VCaP (cell line): Measurements from ENCODE around the gene PRKAA1.

Source experiments
- H3K27ac ChIP-seq: fragments of 450-650 bp; 2 replicates; pipeline ENCODE4 v1.5.1; 2017
- TF ChIP-seq, protein P1 (sequence below): fragments of 450-650 bp; conservative IDR thresholded peaks from 2 replicates; pipeline ENCODE4 v1.5.1; 2017; ENCODE audit warnings: mild to moderate bottlenecking, moderate library complexity

PRKAA1 gene

DNA sequence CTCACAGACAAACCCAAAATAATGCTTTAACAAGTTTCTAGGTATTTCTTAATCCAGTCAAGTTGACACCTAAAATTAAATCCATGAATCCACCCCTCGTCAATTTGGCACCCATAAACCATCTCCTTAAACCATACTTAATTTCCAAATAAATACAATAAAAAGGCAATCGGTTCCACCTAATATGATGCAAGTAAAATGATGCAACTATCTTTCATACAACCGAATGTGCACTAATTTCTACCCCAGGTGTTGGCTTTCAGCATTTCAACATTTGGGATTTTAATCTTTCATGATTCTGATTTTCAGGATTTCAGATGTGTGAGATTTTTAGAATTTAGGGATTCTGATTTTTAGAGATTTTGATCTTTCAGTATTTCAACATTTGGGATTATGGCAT is 17.3 kb downstream of the PRKAA1 start:
- H3K27ac ChIP-seq = no peak overlapping the region

DNA sequence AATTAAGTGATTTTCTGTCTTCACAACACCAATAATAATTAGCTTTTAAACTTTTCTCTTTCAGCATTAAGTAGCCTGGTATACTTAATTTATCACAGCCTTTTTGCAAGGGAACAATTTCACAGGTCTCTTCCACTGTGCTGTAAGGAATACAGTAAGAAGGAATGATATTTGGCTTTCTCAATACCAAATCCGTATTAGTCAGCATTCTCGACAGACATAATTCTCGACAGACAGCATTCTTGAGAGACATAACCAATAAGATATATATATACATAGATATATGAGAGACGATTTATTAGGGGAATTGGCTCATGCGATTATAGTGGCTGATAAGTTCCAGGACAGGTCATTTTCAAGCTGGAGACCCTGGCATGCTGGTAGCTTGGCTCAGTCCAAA is 18.0 kb downstream of the PRKAA1 start:
- H3K27ac ChIP-seq = no peak overlapping the region
- TF ChIP-seq, protein P1, sequence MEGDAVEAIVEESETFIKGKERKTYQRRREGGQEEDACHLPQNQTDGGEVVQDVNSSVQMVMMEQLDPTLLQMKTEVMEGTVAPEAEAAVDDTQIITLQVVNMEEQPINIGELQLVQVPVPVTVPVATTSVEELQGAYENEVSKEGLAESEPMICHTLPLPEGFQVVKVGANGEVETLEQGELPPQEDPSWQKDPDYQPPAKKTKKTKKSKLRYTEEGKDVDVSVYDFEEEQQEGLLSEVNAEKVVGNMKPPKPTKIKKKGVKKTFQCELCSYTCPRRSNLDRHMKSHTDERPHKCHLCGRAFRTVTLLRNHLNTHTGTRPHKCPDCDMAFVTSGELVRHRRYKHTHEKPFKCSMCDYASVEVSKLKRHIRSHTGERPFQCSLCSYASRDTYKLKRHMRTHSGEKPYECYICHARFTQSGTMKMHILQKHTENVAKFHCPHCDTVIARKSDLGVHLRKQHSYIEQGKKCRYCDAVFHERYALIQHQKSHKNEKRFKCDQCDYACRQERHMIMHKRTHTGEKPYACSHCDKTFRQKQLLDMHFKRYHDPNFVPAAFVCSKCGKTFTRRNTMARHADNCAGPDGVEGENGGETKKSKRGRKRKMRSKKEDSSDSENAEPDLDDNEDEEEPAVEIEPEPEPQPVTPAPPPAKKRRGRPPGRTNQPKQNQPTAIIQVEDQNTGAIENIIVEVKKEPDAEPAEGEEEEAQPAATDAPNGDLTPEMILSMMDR = no peak

More for the DNA sequence above, 17.3 kb downstream of the PRKAA1 start:
- TF ChIP-seq, protein P1 = no peak

DNA sequence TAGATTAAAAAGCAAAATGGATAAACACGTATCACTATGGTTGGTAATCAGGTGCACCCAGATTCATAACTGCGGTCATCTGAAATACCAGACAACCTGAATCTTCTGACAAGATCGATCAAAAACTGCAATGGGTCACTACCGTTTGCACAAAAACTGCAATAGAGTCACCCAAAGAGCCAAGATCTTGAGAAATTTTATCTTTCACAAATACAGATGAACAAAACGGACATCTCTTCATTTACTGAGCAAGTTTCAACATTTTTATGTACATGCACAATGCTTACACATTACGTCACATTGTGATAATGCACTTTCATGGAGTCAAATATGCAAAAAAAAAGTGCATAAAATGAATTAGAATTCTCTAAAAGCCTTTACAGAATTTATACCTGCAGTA is 18.6 kb downstream of the PRKAA1 start:
- no peak overlapping the region for H3K27ac ChIP-seq
- TF ChIP-seq, protein P1 = no peak

DNA sequence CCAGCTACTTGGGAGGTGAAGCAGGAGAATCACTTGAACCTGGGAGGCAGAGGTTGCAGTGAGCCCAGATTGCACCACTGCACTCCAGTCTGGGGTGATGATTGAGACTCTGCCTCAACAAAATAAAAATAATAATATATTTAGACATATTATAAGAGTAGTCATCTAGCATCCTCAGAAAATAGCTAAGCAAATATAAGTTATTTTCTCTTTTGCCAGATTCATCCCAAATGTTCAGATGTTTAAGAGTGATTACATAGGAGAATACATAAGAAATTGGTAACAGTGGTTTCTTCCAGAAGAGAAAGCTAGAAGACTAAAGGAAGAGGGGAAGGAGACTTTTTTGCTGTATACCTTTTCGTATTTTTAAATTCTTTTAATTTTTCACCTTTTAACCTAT is 20.0 kb downstream of the PRKAA1 start:
- TF ChIP-seq, protein P1 = no peak
- peak overlapping the region; percentile 79 for H3K27ac ChIP-seq

DNA sequence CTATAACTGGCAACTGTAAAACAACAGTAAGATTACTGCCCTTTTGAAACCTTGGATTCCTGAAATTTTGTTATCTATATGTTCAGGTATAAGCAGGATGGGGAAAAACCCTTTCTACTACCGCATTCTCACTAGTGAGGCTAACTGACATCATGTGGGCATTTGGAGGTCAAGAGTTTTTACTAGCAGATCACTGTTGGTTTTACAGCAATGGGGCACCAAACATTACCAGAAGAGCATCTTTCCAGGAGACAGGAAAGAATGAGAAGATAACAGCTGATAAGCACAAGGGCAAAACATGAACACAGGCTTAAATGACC is 21.6 kb downstream of the PRKAA1 start:
- TF ChIP-seq, protein P1 = no peak
- peak overlapping the region; percentile 79 for H3K27ac ChIP-seq

DNA sequence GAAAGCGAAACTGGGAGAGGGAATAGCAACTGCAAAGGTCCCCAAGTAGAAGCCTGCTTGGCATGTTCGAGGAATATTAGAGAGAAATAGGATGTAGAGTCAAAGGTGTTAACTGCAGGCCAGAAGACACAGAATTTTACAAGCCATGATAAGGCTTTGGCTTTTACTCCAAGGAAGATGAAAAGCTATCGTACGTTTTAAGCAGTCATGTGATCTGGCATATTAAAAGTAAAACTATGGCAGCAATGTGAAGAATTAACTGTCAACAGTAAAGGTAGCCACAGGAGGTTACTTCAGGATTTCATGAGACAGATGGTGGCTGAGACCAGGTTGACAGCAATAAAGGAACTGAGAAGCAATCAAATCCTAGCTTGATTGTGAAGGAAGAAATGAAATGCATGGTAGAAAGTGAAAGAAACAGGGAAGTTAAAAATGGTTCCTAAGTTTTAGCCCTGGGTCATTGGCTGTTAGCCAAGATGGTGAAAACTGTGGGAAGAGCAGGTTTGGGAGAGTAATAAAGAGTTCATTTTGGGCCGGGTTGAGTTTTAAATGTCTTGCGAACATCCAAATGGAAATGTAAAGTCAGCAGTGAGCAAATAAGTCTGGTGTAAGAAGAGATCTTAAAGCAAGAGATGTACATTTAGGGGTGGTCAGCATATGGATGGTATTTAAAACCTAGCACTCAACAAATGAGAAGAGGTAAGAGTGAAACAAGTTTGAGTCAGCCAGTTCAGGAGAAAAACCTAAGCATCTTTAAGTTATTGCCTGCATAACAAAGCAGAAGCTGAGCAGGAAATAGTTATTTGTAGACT is 22.1 kb downstream of the PRKAA1 start:
- H3K27ac ChIP-seq = peak overlapping the region; percentile 79
- TF ChIP-seq, protein P1 = no peak

DNA sequence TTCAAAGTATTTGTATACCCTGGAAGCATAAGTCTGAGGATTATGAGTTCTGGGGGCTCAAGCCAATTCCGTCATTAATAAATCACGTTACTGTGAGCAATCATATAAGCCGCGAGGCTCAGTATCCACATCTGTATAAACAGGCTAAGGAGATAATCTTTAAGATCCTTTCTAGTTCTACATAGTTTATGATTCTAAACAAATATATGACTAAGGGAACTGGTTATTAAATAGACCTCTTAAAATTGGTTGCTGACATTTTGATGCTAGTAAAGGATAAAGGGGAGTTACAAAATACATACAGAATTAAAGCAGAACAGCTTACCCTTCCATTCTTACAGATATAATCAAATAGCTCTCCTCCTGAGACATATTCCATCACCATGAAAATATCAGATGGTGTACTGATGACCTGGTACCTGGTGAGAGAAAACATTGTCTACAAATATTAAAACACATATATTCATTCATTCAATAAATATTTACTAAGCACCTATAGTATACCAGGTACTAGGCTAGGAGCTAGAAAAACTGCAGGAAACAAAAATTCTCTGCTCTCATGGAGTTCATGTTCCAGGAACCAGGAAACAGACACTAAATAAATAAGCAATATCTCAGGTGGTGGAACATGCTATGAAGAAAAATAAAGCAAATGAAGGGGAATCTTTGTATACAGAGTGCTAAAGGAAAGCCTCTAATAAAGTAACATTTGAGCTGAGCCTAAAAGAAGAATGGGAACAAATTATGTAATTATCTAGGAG is 22.9 kb downstream of the PRKAA1 start:
- peak overlapping the region; percentile 79 for H3K27ac ChIP-seq
- TF ChIP-seq, protein P1 = no peak
